Heart left ventricle (tissue), 13 donors: Measurements from ENCODE around the gene GCDH.

Experiments
- CTCF ChIP-seq, 12 donors: fragments of 200-600 bp; sonication (generic) in 4 of 12; IDR thresholded peaks; one replicate each; pipeline versions ENCODE4 v1.5.0 to v1.8.0; 2018 to 2022; ENCODE audit warnings: antibody characterized with exemption in 12 of 12, mild to moderate bottlenecking in 5 of 12
- POLR2A ChIP-seq, 2 donors: fragments of 450-650 bp; IDR thresholded peaks; one replicate each; pipeline ENCODE4 v1.6.1; 2017; ENCODE audit warnings: antibody characterized with exemption in 2 of 2, mild to moderate bottlenecking in 2 of 2, moderate library complexity in 2 of 2
- donor health status: ischemic (EF 13 %, LVEDD 7.1; RV severe dilation, severe dysfunction).
- donor health status: DM: no; HTN: yes; CAD: no.
- donor health status: DM: no; HTN: no; CAD: no.
- donor health status: ischemic (EF 25% LVEDD 6.9; RV normal size, moderate dysfunction).
- donor health status: ischemic (EF 25% LVEDD 5.7; RV mildly dilated, moderate dysfunction).
- donor health status: ischemic (EF 35%, LVEDD 5.7; RV mildly dilated, moderate dysfunction).
- donor health status: nonischemic (EF 11% LVEDD 7.7; RV severe dilation, severe dysfunction).
- donor health status: DM: yes; HTN: yes; CAD: no.
- donor health status: PGD.
- donor health status: ischemic (EF 29% LVEDD 5.4; RV normal size, mild dysfunction).
- donor health status: nonischemic (EF 23%, LVEDD 6.1; RV moderate dilation, normal function).

DNA sequence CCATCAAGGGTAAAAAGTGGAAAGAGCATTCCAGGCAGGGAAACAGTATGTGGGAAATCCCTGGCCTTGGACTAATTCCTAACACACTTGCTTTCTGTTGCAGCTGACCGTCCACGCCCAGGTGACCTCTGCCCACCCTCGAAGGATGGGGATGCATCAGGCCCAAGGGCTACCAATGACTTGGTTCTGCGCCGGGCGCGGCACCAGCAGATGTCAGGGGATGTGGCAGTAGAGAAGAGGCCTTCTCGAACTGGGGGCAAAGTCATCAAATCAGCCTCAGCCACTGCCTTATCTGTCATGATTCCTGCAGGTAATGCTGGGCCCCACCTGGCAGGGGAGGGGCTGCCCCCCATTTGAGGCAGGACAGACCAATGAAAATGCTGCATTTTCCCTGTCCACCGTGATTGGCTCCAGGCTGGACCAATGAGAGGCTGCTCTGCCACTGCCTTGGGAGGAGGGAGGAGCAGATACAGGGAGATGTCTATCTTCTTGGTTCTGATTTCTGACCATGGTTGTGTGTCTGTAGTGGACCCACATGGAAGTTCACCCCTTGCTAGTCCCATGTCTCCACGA is 22.3 kb upstream of the GCDH start:
- TF ChIP-seq CTCF (IDR thresholded peaks at IDR 0.05) (no peak), POLR2A (IDR thresholded peaks at IDR 0.05) (no peak)
